BLaER1 (cell line): ENCODE measurements around the gene METTL21C.

Experiments used
- H3K27ac ChIP-seq: shearing (Covaris generic); formaldehyde crosslinking; 2 replicates; pipeline ENCODE4 v1.8.1; 2022
- H3K27me3 ChIP-seq: shearing (Covaris generic); formaldehyde crosslinking; 2 replicates; pipeline ENCODE4 v1.8.1; 2022
- H3K36me3 ChIP-seq: shearing (Covaris generic); formaldehyde crosslinking; 2 replicates; pipeline ENCODE4 v1.8.1; 2022
- H3K4me1 ChIP-seq: shearing (Covaris generic); formaldehyde crosslinking; 2 replicates; pipeline ENCODE4 v1.8.1; 2022
- H3K4me2 ChIP-seq: shearing (Covaris generic); formaldehyde crosslinking; 2 replicates; pipeline ENCODE4 v1.8.1; 2022
- H3K4me3 ChIP-seq: shearing (Covaris generic); formaldehyde crosslinking; 2 replicates; pipeline ENCODE4 v1.8.1; 2022
- H3K9ac ChIP-seq: shearing (Covaris generic); formaldehyde crosslinking; 2 replicates; pipeline ENCODE4 v1.8.1; 2022
- H3K9me3 ChIP-seq: shearing (Covaris generic); formaldehyde crosslinking; 2 replicates; pipeline ENCODE4 v1.8.1; 2022
- H4K20me1 ChIP-seq: shearing (Covaris generic); formaldehyde crosslinking; 2 replicates; pipeline ENCODE4 v1.8.1; 2022
- Cebpa-rat ChIP-seq: shearing (Covaris generic); IDR thresholded peaks from 2 replicates; pipeline ENCODE4 v1.8.1; 2022

The METTL21C gene

GRCh38 chr13:102645701-102646100, 49.1 kb downstream of the METTL21C start:
- no peak overlapping the region for H3K4me3 ChIP-seq
- no peak overlapping the region for H3K27ac ChIP-seq
- H3K27me3 ChIP-seq: no peaks in the 10 kb centered on the region
- no peaks in the 10 kb centered on the region for H3K9me3 ChIP-seq
- H3K4me1 ChIP-seq: no peaks in the 10 kb centered on the region
- no peak overlapping the region for H3K9ac ChIP-seq
- peaks cover 99% of the 10 kb centered on the region for H3K36me3 ChIP-seq
- no peak for TF ChIP-seq Cebpa-rat
- peaks cover 6% of the 10 kb centered on the region; the same call in 1 of the 2 replicates for H4K20me1 ChIP-seq
- H3K4me2 ChIP-seq: no peak overlapping the region

- Histone ChIP-seq H3K9ac (no peak overlapping the region), H3K4me3 (no peak overlapping the region), H3K4me2 (no peak overlapping the region), H3K36me3 (peaks cover 98% of the 10 kb centered on the region), H3K4me1 (no peaks in the 10 kb centered on the region), H3K9me3 (no peaks in the 10 kb centered on the region), H4K20me1 (peaks cover 6% of the 10 kb centered on the region; the same call in 1 of the 2 replicates), H3K27me3 (no peaks in the 10 kb centered on the region), H3K27ac (no peak overlapping the region)
- TF ChIP-seq Cebpa-rat: no peak
These were observed 51.2 kb downstream of the METTL21C start for GRCh38 chr13:102643656-102644055.

- Histone ChIP-seq H4K20me1 (peaks cover 7% of the 10 kb centered on the region; the same call in 1 of the 2 replicates), H3K27ac (no peak overlapping the region), H3K9ac (no peak overlapping the region), H3K4me1 (no peaks in the 10 kb centered on the region), H3K27me3 (no peaks in the 10 kb centered on the region), H3K4me3 (no peak overlapping the region), H3K4me2 (no peak overlapping the region), H3K36me3 (peaks cover 98% of the 10 kb centered on the region), H3K9me3 (no peaks in the 10 kb centered on the region)
- TF ChIP-seq Cebpa-rat: no peak
These were observed 52.4 kb downstream of the METTL21C start for GRCh38 chr13:102642475-102642874.

GRCh38 chr13:102642029-102642428, 52.8 kb downstream of the METTL21C start:
- H3K9me3 ChIP-seq: no peaks in the 10 kb centered on the region
- peaks cover 9% of the 10 kb centered on the region; the same call in 1 of the 2 replicates for H4K20me1 ChIP-seq
- H3K27ac ChIP-seq: no peak overlapping the region
- TF ChIP-seq Cebpa-rat: no peak
- no peaks in the 10 kb centered on the region for H3K4me1 ChIP-seq
- H3K4me3 ChIP-seq: no peak overlapping the region
- H3K9ac ChIP-seq: no peak overlapping the region
- peaks cover 98% of the 10 kb centered on the region for H3K36me3 ChIP-seq
- no peaks in the 10 kb centered on the region for H3K27me3 ChIP-seq
- no peak overlapping the region for H3K4me2 ChIP-seq

GRCh38 chr13:102638741-102639140, 56.1 kb downstream of the METTL21C start:
- no peak overlapping the region for H3K4me3 ChIP-seq
- H3K36me3 ChIP-seq: peaks cover 99% of the 10 kb centered on the region
- H3K9me3 ChIP-seq: no peaks in the 10 kb centered on the region
- no peak overlapping the region for H3K27ac ChIP-seq
- peaks cover 9% of the 10 kb centered on the region; the same call in 1 of the 2 replicates for H4K20me1 ChIP-seq
- no peaks in the 10 kb centered on the region for H3K27me3 ChIP-seq
- no peak overlapping the region for H3K9ac ChIP-seq
- TF ChIP-seq Cebpa-rat: no peak
- no peaks in the 10 kb centered on the region for H3K4me1 ChIP-seq
- no peak overlapping the region for H3K4me2 ChIP-seq
